T-helper 1 cell (primary cell): Measurements from ENCODE around the gene URB1.
"Not testable (repeated sequence)": the region's sequence is repeated elsewhere in the genome, so short reads cannot be mapped to it uniquely, and the experiment has no call there.

Source experiments
- DNase-seq, 5 donors: peaks; one replicate each; pipeline ENCODE4 v3.0.0-alpha.2; 2012 to 2020

URB1 gene

GRCh38 chr21:32372755-32373154 is 20.1 kb downstream of the URB1 start:
- DNase-seq = no peak

GRCh38 chr21:32371913-32372314 is 20.9 kb downstream of the URB1 start:
- peak in 1 of 5 donors; percentile 34 for DNase-seq

GRCh38 chr21:32370998-32371766 is 21.6 kb downstream of the URB1 start:
- no peak for DNase-seq

DNA sequence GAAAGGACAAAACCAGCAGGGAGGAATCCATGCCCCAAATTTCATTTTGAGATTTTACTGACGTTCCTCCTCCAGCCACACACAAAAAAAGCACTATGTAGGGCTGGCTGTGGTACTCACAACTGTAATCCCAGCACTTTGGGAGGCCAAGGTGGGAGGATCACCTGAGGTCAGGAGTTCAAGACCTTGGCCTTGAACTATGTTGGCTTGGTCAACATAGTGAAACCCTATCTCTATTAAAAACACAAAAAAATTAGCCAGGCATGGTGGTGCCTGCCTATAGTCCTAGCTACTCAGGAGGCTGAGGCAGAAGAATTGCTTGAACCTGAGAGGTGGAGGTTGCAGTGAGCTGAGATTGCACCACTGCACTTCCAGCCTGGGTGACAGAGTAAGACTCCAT is 23.9 kb downstream of the URB1 start:
- not testable (repeated sequence) for DNase-seq

DNA sequence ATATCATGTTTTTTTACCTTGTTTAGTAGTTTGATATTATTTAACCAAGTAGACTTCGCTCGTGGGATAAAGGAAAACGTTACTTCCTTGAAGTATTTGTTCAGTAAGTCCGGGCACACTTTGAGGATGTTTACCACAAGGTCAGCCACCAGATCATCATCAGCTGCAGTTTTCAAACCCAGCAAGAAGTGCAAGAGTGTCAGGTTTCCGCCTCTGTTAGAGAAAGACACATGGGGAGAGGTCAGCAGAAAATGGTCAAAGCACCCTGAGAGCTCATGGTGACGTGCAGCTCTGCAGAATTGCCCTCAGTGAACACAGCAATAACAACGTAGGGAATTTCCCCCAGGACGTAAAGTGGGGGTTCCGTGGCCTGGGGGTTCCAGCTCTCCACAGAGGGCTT is 24.4 kb downstream of the URB1 start:
- DNase-seq = no peak

DNA sequence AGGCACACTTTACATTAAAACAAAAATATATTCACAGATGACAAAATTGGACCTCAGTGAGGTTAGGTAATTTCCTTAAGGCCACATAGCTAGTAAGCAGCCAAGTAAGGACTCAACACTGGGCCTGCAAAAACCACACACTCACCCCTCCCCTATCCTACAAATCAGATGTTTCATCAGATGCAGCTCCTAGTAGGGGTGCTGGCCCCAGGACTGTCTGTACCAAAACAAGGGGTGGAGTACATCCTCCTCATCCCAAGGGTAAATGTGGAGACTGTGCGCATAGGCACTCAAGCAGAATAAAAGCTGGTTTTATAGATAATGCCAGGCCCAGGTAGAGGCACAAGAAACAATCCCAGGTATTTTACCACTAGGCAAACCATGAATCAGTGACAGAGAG is 25.7 kb downstream of the URB1 start:
- no peak for DNase-seq

DNA sequence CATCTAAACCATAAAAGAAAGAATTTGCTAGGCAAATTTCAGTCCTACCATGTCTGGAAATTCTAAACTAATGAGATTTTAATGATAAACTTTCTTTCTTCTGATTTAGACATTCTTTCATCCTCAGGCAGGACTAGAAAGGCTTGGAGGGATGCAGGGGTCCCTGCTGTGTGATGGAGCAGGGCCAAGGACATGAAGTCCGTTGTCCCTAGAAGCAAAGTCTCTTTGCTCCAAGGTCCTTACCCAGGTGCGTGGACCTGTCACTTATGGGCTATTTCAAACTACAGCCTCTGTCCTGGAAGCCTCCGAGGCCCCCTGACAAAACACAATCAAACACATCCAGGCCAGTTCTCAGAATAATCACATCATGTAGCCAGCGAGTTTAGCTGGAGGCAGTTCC is 26.6 kb downstream of the URB1 start:
- no peak for DNase-seq

DNA sequence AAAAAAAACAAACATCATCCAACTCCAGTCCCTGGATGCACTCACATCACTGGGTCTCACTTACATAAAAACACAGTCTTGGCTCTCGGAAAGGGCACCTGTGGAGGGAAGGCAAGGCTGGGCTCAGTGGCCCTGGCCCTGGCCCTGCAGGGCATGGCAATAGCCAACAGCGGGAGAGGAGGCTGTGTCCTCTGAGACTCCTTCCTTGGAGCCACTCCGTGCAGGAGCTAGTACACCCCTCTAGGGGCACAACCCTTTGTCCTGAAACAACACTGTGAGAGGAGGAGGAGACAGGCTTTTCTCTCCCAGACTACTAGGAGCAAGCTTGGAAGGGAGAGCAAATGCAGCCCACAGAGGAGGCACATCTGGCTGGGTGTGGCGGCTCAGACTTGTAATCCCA is 28.0 kb downstream of the URB1 start:
- DNase-seq = no peak

GRCh38 chr21:32364387-32364786 is 28.4 kb downstream of the URB1 start:
- no peak for DNase-seq

- DNase-seq = no peak
Measured at GRCh38 chr21:32360401-32360975, 32.3 kb downstream of the URB1 start.

DNA sequence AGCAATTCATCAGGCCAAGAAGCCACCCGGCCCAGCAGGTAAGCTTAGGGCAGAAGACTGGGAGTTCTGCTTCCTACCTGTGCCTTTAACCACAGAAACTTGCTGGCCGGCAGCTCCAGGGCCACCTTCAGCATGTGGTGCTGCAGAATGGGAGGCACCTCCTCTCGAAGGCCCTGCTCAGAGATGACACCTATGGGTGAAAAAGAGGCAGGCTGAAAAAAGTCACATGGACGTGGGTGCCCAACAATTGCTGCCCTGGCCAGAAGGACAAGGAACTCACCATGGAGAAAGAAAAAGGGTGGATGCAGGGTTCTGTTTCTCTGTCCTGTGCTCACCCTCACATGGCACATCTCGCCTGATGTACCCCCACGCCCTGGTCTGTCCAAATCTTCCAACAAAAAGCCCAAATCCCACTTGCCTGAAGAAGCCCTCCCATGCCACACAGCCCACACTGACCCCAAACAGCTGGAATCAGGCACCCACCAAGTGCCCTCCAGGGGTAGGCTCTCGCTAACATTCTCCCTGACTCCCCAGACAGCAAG is 33.0 kb downstream of the URB1 start:
- DNase-seq = no peak

GRCh38 chr21:32356874-32357395 is 35.9 kb downstream of the URB1 start:
- no peak for DNase-seq

DNA sequence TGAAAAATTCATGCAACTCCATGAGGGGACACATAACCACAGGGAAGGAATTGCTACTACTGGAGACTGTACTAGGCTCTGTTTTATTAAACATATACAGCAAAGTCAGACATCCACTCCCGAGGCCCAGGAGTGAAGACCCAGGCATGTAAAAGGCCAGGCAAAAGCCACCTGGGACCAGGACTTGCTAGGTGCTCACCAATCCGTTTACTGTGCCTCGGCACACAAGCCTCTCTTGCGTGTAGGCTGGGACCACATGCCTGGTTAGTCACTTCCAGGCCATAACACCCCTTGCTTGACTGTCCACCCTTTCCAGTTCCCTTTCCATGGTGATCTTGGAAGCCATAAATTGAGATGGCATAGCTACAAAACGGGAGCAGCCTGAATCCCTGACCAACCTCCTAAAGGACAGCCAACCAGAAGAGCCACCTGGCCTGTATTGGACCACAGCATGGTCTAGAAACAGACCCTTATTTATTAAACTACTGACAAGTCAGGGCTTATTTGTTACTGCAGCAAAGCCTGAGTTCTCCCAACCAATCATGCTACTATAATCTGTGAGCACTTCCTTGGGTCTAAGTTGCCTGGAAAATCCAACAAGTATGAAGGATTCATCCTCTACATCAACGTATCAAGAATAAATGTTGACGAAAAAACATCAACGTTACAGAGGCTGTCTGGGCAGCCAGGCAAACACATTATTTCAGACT is 39.7 kb downstream of the URB1 start:
- DNase-seq = no peak

DNA sequence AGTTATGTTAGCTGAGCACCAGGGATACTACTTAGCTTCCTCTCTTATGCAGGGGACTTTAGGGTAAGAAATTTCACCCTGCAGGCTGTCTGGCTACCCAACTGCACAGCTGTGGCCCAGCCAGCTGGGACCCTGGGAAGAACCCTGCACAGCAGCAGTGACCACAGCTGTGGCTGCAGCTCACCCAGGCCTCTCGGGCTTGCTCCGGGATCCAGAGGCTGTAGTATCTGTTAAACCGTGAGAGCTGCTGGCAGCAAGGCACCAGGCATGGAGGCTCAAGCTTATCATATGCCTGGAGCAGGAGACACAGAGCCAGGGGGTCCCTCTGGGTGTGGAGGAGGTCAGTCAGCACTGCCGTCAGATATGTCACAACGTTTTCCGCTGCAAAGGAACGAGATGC is 40.3 kb downstream of the URB1 start:
- DNase-seq = no peak

GRCh38 chr21:32351428-32351827 is 41.4 kb downstream of the URB1 start:
- DNase-seq = no peak

GRCh38 chr21:32350981-32351380 is 41.8 kb downstream of the URB1 start:
- no peak for DNase-seq

DNA sequence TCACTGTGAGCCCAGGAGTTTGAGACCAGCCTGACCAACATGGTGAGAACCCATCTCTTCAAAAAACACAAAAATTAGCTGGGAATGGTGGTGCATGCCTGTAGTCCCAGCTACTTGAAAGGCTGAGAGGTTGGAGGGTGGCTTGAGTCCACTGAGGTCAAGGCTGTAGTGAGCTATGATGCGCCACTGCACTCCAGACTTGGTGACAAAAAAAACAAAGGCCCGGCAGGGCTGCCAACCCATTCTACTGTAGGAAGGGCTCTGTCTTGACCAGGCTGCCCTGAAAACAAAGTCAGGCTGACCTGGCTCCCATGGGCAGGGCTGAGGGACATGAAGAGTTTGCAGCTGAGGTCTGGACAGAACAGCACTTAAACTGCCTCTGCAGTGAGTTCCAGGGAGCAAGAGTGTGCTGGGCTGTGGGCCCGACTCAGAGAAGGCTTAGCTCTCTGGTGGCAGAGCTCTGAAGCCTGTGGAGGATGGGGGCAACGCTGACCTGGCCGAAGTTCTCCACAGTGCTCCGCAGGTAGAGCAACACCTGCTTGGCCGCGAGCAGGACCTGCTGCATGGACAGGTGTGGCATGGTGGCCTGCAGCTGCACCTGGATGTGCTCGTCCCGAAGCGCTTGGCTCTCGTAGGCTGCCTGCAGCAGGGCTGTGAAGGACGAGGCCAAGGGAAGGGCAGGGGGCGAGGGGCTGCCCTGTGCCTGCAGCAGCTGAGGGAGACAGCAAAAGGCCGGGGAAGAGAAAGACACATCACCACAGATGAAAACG is 42.4 kb downstream of the URB1 start:
- DNase-seq = no peak

- DNase-seq = no peak
Measured at GRCh38 chr21:32349333-32349944, 43.4 kb downstream of the URB1 start.

- no peak for DNase-seq
Measured at GRCh38 chr21:32348604-32349332, 44.0 kb downstream of the URB1 start.

DNA sequence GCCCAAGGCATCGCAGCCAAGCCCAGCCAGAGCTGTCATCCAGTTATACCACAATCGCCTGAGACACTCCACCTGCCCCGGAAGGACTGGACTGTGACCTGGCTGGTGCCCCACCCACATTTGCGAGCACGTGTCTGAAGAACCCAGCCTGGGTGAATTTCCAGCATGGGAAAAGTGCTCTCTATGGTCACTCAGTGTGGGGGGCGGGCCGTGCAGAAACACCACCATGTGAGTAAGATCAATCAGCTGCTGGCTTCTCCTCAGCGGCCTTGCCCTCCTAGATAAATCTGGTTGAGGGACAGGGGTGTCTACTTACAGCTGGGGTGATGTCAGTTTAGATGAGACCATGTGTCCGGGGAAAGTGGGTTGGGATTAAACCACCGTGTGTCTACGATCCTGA is 44.8 kb downstream of the URB1 start:
- no peak for DNase-seq

DNA sequence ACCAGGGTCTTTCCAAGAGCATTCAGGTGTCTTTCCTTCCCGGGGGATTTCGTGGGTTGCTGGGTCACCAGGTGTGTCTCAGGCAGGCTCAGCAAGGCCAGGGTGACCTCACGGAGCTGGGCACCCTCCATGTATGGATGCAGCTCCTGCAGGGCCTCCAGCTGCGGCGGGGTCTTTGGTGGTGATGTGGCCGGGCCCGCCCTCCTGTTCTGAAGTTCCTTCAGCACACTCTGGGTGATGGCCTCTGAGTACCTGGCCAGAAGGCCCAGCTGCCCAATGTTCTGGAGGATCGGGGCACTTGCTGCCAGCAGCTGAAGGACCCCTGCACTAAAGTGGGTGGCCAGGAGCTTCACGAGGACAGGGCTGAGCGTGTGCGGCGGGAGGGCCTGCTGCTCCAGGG is 45.5 kb downstream of the URB1 start:
- no peak for DNase-seq

- DNase-seq = no peak
Measured at GRCh38 chr21:32346951-32347350, 45.9 kb downstream of the URB1 start.
